A673 (cell line): ENCODE data around the gene GPATCH2.

ENCODE experiments used
- CTCF ChIP-seq: fragments of 300-800, 200-600 bp; sonication (generic); conservative IDR thresholded peaks from 2 replicates; pipeline ENCODE4 v1.5.1; 2017; ENCODE audit warnings: low read depth, mild to moderate bottlenecking, antibody characterized with exemption, low read length, moderate library complexity, mixed read lengths
- EZH2 ChIP-seq: fragments of 200-600 bp; sonication (generic); IDR thresholded peaks from 2 replicates; pipeline ENCODE4 v1.6.1; 2017; ENCODE audit warnings: borderline replicate concordance, low read depth, mild to moderate bottlenecking, mixed read lengths, antibody characterized with exemption, low read length; ENCODE audit not compliant: poor library complexity, severe bottlenecking

- no peak for TF ChIP-seq EZH2
- no peak for TF ChIP-seq CTCF
Measured at GRCh38 chr1:217393896-217394295, 237.0 kb downstream of the GPATCH2 start.
